Vagina (tissue), 2 donors: ENCODE results near the gene TMEM178A. TPM values are rescaled to one million over a fixed set of nuclear protein-coding genes. Genes with fewer than 3 reads are reported as not detected.

Experiments used
- DNase-seq, 2 donors: peaks; one replicate each; pipeline ENCODE4 v3.0.0-alpha.2; 2017; ENCODE audit errors: extremely low spot score in 2 of 2
- H3K27ac ChIP-seq: fragments of 200-600 bp; sonication (generic); one replicate; pipeline ENCODE4 v1.5.1; 2019
- H3K27me3 ChIP-seq: fragments of 200-600 bp; sonication (generic); one replicate; pipeline ENCODE4 v1.5.1; 2019
- H3K36me3 ChIP-seq, 2 donors: fragments of 200-600 bp; sonication (generic); one replicate each; pipeline ENCODE4 v1.5.1; 2017 to 2019
- H3K4me1 ChIP-seq: fragments of 200-600 bp; sonication (generic); one replicate; pipeline ENCODE4 v1.5.1; 2019
- H3K4me3 ChIP-seq, 2 donors: fragments of 200-600 bp; sonication (generic); 1 replicate in 1 of 2; 2 replicates in 1 of 2; pipeline ENCODE4 v1.5.1; 2016 to 2019
- H3K9me3 ChIP-seq: fragments of 200-600 bp; sonication (generic); one replicate; pipeline ENCODE4 v1.5.1; 2019
- CTCF ChIP-seq, 3 experiments: fragments of 450-650 bp in 2 of 3; fragments of 200-600 bp in 1 of 3; sonication (generic) in 1 of 3; IDR thresholded peaks; one replicate each; pipeline ENCODE4 v1.5.1; 2017 to 2019; ENCODE audit warnings: antibody characterized with exemption in 3 of 3, mild to moderate bottlenecking in 2 of 3, moderate library complexity in 2 of 3
- POLR2A ChIP-seq, 2 donors: fragments of 450-650 bp; IDR thresholded peaks; one replicate each; pipeline ENCODE4 v1.6.1; 2017; ENCODE audit warnings: antibody characterized with exemption in 2 of 2, mild to moderate bottlenecking in 2 of 2, moderate library complexity in 2 of 2
- POLR2AphosphoS5 ChIP-seq, 2 donors: sonication (generic); formaldehyde crosslinking; IDR thresholded peaks; one replicate each; pipeline ENCODE4 v1.9.0; 2017; ENCODE audit warnings: antibody characterized with exemption in 2 of 2, mild to moderate bottlenecking in 2 of 2, low read depth in 1 of 2; ENCODE audit not compliant: insufficient read depth in 1 of 2
- intact Hi-C: fragments of 100-400 bp; cut with DNase I; formaldehyde crosslinking; loops from one replicate; pipeline ENCODE4 v1.15.1; 2023
- total RNA-seq: library from RNA; depleted of rRNA; stranded (reverse); fragments of >200 nt; gene quantifications from one replicate; pipeline ENCODE4 v1.2.3, GENCODE V29; 2016

Gene TMEM178A
- total RNA-seq, 1 donor from 2014 or later: 2.0 TPM

DNA sequence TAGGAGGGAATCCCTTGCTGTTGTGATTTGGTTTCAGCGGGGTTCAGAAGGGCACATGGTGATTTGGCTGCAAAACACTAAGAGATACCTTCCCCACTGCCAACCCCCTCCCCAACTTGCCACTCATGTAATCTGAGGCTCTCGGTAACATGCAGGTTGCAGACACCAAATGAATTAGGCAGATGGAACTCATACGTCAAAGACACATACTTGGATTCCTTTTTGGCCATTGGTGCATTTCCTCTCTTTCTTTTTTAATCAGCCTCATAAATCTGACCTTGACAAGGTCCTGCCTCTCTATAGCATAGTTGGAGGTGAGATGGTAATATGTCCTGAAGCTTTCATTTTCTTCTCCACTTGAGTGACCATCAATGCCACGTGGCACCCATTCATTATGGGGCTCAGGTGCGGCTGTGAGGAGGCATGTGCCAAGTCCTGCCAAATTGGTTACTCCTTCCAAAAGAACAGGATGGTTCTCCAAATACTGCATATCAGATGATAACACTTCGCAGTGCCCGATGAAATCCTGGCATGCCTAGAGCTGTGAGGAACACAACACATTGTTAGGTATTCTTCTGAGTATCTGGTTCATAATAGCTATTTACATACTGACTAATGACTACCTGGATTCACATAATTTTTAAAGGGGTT, 8.3 kb upstream of the TMEM178A start:
- no peak for TF ChIP-seq POLR2AphosphoS5 (IDR thresholded peaks at IDR 0.05; ENCODE audit: insufficient read depth in 1 of 2, low read depth in 1 of 2)
- no peak for TF ChIP-seq POLR2A (IDR thresholded peaks at IDR 0.05)
- no peak for TF ChIP-seq CTCF (IDR thresholded peaks at IDR 0.05)
- Histone ChIP-seq H3K36me3 (no peaks in the 10 kb centered on the region), H3K27me3 (no peaks in the 10 kb centered on the region), H3K27ac (no peak overlapping the region), H3K4me1 (no peaks in the 10 kb centered on the region), H3K4me3 (no peak overlapping the region), H3K9me3 (no peaks in the 10 kb centered on the region)
- no peak for DNase-seq
- intact Hi-C loops: loop anchor here (10.0 kb wide), 1 partner anchor 1387 kb away; no protein-coding TSS in a partner anchor

DNA sequence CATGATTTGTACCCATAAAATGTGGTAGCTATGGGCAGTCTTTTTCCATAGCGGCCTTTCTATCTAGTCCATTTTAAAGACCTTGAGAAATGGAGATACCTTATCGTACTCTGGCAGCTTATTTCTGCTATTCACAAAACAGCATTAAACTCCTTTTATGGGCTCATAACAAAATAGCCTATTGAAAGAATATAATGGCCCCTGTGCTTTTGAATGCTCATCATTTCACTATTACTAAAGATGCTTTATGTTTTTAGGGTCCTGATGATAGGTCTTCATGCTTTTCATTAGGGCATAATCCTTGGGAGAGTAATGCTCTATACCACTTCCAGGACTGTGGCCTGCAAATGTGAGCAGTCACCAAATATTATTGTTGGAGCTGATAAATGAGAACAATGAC, 7.3 kb upstream of the TMEM178A start:
- Histone ChIP-seq H3K4me1 (no peaks in the 10 kb centered on the region), H3K36me3 (no peaks in the 10 kb centered on the region), H3K4me3 (no peak overlapping the region), H3K27ac (no peak overlapping the region), H3K27me3 (no peaks in the 10 kb centered on the region), H3K9me3 (no peaks in the 10 kb centered on the region)
- no peak for DNase-seq
- TF ChIP-seq POLR2A (IDR thresholded peaks at IDR 0.05) (no peak), CTCF (IDR thresholded peaks at IDR 0.05) (no peak)
- intact Hi-C loops: loop anchor here (10.0 kb wide), 1 partner anchor 1386 kb away; no protein-coding TSS in a partner anchor

DNA sequence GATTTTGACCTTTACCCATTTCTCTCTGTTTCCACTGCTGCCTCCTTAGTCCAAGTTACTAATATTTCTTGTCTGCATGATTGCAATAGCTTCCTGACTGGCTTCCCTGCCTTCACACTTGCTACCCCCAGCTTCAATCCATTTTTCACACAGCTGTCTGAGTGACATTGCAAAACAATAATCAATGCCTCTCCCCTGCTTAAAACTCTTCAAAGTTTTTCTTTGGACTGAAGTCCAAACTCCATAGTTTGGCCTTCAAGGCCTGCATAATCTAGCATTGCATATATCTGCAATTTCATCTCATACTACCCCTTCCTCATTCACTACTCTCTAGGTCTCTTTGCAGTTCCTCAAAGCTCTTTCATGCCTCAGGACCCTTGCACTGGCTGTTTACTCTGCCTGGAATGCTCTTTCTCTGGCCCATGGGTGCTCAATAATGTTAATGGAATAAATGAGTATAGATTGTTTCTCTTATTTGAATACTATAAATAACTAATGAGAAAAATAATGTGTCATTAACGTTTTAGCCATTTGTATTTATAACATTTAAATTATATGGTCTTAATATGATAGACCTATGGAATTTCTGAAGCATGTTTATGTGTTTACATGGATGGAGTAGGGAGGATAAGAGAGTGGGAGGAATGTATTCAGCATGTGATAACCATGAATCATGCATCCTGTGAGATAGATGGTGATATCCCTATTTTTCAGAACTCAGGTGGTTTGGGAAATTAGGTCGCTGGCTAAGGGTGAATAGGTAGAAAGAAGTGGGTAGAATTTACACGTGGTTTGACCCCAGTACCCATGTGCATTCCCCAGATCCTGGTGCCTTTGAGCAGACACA, 5.7 kb upstream of the TMEM178A start:
- Histone ChIP-seq H3K4me3 (no peak overlapping the region), H3K27ac (no peak overlapping the region), H3K36me3 (no peaks in the 10 kb centered on the region), H3K9me3 (no peaks in the 10 kb centered on the region), H3K27me3 (no peaks in the 10 kb centered on the region), H3K4me1 (no peaks in the 10 kb centered on the region)
- intact Hi-C loops: loop anchor here (10.0 kb wide), 1 partner anchor 1385 kb away; no protein-coding TSS in a partner anchor
- TF ChIP-seq CTCF (IDR thresholded peaks at IDR 0.05): no peak
- TF ChIP-seq POLR2AphosphoS5 (IDR thresholded peaks at IDR 0.05; ENCODE audit: insufficient read depth in 1 of 2, low read depth in 1 of 2): no peak
- TF ChIP-seq POLR2A (IDR thresholded peaks at IDR 0.05): no peak
- no peak for DNase-seq

- Histone ChIP-seq H3K27ac (no peak overlapping the region), H3K9me3 (no peaks in the 10 kb centered on the region), H3K36me3 (no peaks in the 10 kb centered on the region), H3K4me1 (no peaks in the 10 kb centered on the region), H3K4me3 (no peak overlapping the region), H3K27me3 (no peaks in the 10 kb centered on the region)
- intact Hi-C loops: no loop called here
- no peak for DNase-seq
- no peak for TF ChIP-seq POLR2A (IDR thresholded peaks at IDR 0.05)
- no peak for TF ChIP-seq POLR2AphosphoS5 (IDR thresholded peaks at IDR 0.05; ENCODE audit: insufficient read depth in 1 of 2, low read depth in 1 of 2)
- TF ChIP-seq CTCF (IDR thresholded peaks at IDR 0.05): no peak
Measured at GRCh38 chr2:39660612-39661236, 5.0 kb upstream of the TMEM178A start.
